ENCODE measurements around the gene SNRK. TPM values are rescaled to one million over a fixed set of nuclear protein-coding genes. Genes with fewer than 3 reads are reported as not detected.

SNRK gene
- total and polyA plus RNA-seq, 10 donors = 12.0 to 121 (median 99.2) TPM

DNA sequence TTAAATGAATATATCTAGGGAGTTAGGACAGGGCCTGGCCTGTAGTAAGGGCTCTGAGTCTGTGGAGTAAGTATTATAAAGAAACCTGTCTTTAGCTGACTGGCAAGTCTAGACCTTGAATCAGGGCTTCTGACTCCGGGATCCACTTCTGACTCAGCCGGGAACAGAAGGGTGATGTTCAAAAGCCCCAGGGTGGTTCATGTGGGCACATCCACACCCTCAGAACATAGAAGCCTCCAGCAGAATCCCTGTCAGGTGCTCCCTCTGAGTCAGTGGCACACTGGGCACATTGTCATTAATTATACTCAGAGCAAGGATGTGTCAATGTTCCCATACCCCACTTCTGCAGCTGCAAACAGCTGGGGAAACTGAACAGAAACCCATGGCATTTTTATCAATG is 26.7 kb upstream of the SNRK start:
- Histone ChIP-seq H3K27ac (no peak overlapping the region), H3K4me1 (peaks cover 4 to 43% (median 28%) of the 10 kb centered on the region in 6 donors), H3K4me3 (no peak overlapping the region), H3K27me3 (replicated peaks in 1 of 7) (no peaks in the 10 kb centered on the region), H3K9me3 (no peaks in the 10 kb centered on the region), H3K36me3 (no peaks in the 10 kb centered on the region)
- intact Hi-C loops (cut with DNase I; ENCODE audit: low total_unique reads) = no loop called here
- TF ChIP-seq, protein P1, sequence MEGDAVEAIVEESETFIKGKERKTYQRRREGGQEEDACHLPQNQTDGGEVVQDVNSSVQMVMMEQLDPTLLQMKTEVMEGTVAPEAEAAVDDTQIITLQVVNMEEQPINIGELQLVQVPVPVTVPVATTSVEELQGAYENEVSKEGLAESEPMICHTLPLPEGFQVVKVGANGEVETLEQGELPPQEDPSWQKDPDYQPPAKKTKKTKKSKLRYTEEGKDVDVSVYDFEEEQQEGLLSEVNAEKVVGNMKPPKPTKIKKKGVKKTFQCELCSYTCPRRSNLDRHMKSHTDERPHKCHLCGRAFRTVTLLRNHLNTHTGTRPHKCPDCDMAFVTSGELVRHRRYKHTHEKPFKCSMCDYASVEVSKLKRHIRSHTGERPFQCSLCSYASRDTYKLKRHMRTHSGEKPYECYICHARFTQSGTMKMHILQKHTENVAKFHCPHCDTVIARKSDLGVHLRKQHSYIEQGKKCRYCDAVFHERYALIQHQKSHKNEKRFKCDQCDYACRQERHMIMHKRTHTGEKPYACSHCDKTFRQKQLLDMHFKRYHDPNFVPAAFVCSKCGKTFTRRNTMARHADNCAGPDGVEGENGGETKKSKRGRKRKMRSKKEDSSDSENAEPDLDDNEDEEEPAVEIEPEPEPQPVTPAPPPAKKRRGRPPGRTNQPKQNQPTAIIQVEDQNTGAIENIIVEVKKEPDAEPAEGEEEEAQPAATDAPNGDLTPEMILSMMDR (IDR thresholded peaks at IDR 0.05 in 8 of 11, conservative IDR thresholded peaks at IDR 0.05 in 3 of 11) = no peak
- TF ChIP-seq POLR2AphosphoS5 (IDR thresholded peaks at IDR 0.05) = no peak
- no peak for TF ChIP-seq POLR2A (IDR thresholded peaks at IDR 0.05)
- 90 to 96% (median 92%) methylated on average over 2 of the region's 2 CpGs for WGBS, 5 donors
- DNase-seq = no peak

GRCh38 chr3:43260412-43260811 is 25.9 kb upstream of the SNRK start:
- Histone ChIP-seq H3K27ac (no peak overlapping the region), H3K9me3 (no peaks in the 10 kb centered on the region), H3K4me1 (peaks cover 4 to 35% (median 25%) of the 10 kb centered on the region in 6 donors), H3K4me3 (no peak overlapping the region), H3K27me3 (replicated peaks in 1 of 7) (no peaks in the 10 kb centered on the region), H3K36me3 (no peaks in the 10 kb centered on the region)
- intact Hi-C loops (cut with DNase I; ENCODE audit: low total_unique reads) = no loop called here
- DNase-seq = no peak
- WGBS, 5 donors = 94 to 100% (median 96%) methylated on average over 1 of the region's 1 CpG
- TF ChIP-seq POLR2AphosphoS5 (IDR thresholded peaks at IDR 0.05) = no peak
- no peak for TF ChIP-seq POLR2A (IDR thresholded peaks at IDR 0.05)
- TF ChIP-seq, protein P1 (IDR thresholded peaks at IDR 0.05 in 8 of 11, conservative IDR thresholded peaks at IDR 0.05 in 3 of 11) = no peak

GRCh38 chr3:43262194-43262593 is 24.1 kb upstream of the SNRK start:
- Histone ChIP-seq H3K27ac (no peak overlapping the region), H3K36me3 (no peaks in the 10 kb centered on the region), H3K27me3 (replicated peaks in 1 of 7) (no peaks in the 10 kb centered on the region), H3K4me1 (peaks cover 2 to 17% (median 11%) of the 10 kb centered on the region in 6 donors), H3K9me3 (no peaks in the 10 kb centered on the region), H3K4me3 (no peak overlapping the region)
- TF ChIP-seq, protein P1 (IDR thresholded peaks at IDR 0.05 in 8 of 11, conservative IDR thresholded peaks at IDR 0.05 in 3 of 11) = no peak
- TF ChIP-seq POLR2A (IDR thresholded peaks at IDR 0.05) (no peak), POLR2AphosphoS5 (IDR thresholded peaks at IDR 0.05) (no peak)
- intact Hi-C loops (cut with DNase I; ENCODE audit: low total_unique reads) = no loop called here
- 79 to 91% (median 88%) methylated on average over 4 of the region's 4 CpGs for WGBS, 5 donors
- DNase-seq = no peak

DNA sequence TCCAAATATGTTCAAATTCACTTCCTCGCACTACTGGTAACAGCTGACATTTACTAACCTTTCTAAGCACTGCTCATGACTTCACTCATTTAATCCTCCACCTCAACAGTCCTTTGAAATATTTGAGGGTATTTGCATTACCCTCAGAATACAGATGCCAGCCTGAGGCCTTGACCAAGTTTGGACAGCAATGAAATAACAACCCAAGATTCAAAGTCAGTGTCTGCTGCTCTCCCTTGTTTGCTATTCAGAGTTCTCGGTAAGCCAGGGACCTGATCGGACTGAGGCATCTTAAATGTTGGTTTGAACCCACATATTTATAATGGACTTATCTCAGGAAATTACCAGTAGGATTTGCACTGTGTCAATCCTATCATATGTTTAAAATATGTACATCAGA is 19.9 kb upstream of the SNRK start:
- Histone ChIP-seq H3K36me3 (no peaks in the 10 kb centered on the region), H3K27ac (no peak overlapping the region), H3K9me3 (no peaks in the 10 kb centered on the region), H3K4me1 (no peaks in the 10 kb centered on the region), H3K4me3 (no peak overlapping the region), H3K27me3 (replicated peaks in 1 of 7) (no peaks in the 10 kb centered on the region)
- WGBS, 5 donors = 65% methylated on average over 3 of the region's 3 CpGs
- intact Hi-C loops (cut with DNase I; ENCODE audit: low total_unique reads) = no loop called here
- DNase-seq = no peak
- TF ChIP-seq POLR2A (IDR thresholded peaks at IDR 0.05) (no peak), POLR2AphosphoS5 (IDR thresholded peaks at IDR 0.05) (no peak)
- TF ChIP-seq, protein P1 (IDR thresholded peaks at IDR 0.05 in 8 of 11, conservative IDR thresholded peaks at IDR 0.05 in 3 of 11) = no peak
